Breast epithelium (tissue), 3 donors: ENCODE results near the gene HIGD2A.

Experiments used
- CTCF ChIP-seq, 3 donors: fragments of 450-650 bp; IDR thresholded peaks; one replicate each; pipeline ENCODE4 v1.5.1; 2016 to 2017; ENCODE audit warnings: antibody characterized with exemption in 3 of 3, mild to moderate bottlenecking in 3 of 3, moderate library complexity in 3 of 3
- POLR2AphosphoS5 ChIP-seq, 3 donors: sonication (generic); formaldehyde crosslinking; IDR thresholded peaks; one replicate each; pipeline ENCODE4 v1.6.1; 2017; ENCODE audit warnings: antibody characterized with exemption in 3 of 3

- TF ChIP-seq CTCF (IDR thresholded peaks at IDR 0.05) = no peak
- no peak for TF ChIP-seq POLR2AphosphoS5 (IDR thresholded peaks at IDR 0.05)
Observed at GRCh38 chr5:176401281-176402205, 13.0 kb downstream of the HIGD2A start.
